MM.1S (cell line): Measurements from ENCODE around the gene ADCY2.
A peak's percentile ranks its signal among the peaks of the same experiment; 100 is the strongest.

Source experiments
- DNase-seq: peaks from one replicate; pipeline ENCODE4 v3.0.0-alpha.2; 2015
- H2AFZ ChIP-seq: fragments of 300-600 bp; sonication (generic); 2 replicates; pipeline ENCODE4 v1.6.0; 2016; ENCODE audit warnings: antibody characterized with exemption, low read length
- H3F3A ChIP-seq: fragments of 300-600 bp; sonication (generic); 2 replicates; pipeline ENCODE4 v1.6.1; 2016; ENCODE audit warnings: mild to moderate bottlenecking, antibody characterized with exemption, low read length, moderate library complexity, mixed read lengths; ENCODE audit not compliant: insufficient read depth
- H3K27ac ChIP-seq: fragments of 300-600 bp; sonication (generic); 2 replicates; pipeline ENCODE4 v1.5.1; 2016; ENCODE audit warnings: mild to moderate bottlenecking, low read length
- H3K27me3 ChIP-seq: fragments of 300-600 bp; sonication (generic); replicated peaks from 2 replicates; pipeline ENCODE4 v1.6.0; 2016; ENCODE audit warnings: low read length; ENCODE audit not compliant: insufficient read depth
- H3K36me3 ChIP-seq: fragments of 300-600 bp; sonication (generic); replicated peaks from 2 replicates; pipeline ENCODE4 v1.6.1; 2016; ENCODE audit warnings: mild to moderate bottlenecking, low read length, mixed read lengths; ENCODE audit not compliant: insufficient read depth
- H3K4me1 ChIP-seq: fragments of 300-600 bp; sonication (generic); 2 replicates; pipeline ENCODE4 v1.6.1; 2016; ENCODE audit warnings: low read length, mixed read lengths
- H3K4me2 ChIP-seq: fragments of 300-600 bp; sonication (generic); 2 replicates; pipeline ENCODE4 v1.6.0; 2016; ENCODE audit warnings: low read depth, low read length
- H3K4me3 ChIP-seq: fragments of 300-600 bp; sonication (generic); 2 replicates; pipeline ENCODE4 v1.5.1; 2016; ENCODE audit warnings: low read length, mixed read lengths
- H3K79me2 ChIP-seq: fragments of 300-600 bp; sonication (generic); 2 replicates; pipeline ENCODE4 v1.6.1; 2016; ENCODE audit warnings: mixed run types, low read length, mixed read lengths
- H3K9ac ChIP-seq: fragments of 300-600 bp; sonication (generic); 2 replicates; pipeline ENCODE4 v1.6.1; 2016; ENCODE audit warnings: low read length, mixed read lengths
- H3K9me2 ChIP-seq: fragments of 300-600 bp; sonication (generic); replicated peaks from 2 replicates; pipeline ENCODE4 v1.6.1; 2016; ENCODE audit warnings: mild to moderate bottlenecking, low read length, mixed read lengths; ENCODE audit not compliant: insufficient read depth
- H3K9me3 ChIP-seq: fragments of 300-600 bp; sonication (generic); replicated peaks from 2 replicates; pipeline ENCODE4 v1.6.1; 2016; ENCODE audit warnings: mild to moderate bottlenecking, low read length, mixed read lengths; ENCODE audit not compliant: insufficient read depth
- H4K20me1 ChIP-seq: fragments of 300-600 bp; sonication (generic); 2 replicates; pipeline ENCODE4 v1.6.1; 2016; ENCODE audit warnings: mild to moderate bottlenecking, low read length, moderate library complexity, mixed read lengths; ENCODE audit not compliant: insufficient read depth
- CTCF ChIP-seq: fragments of 300-600 bp; sonication (generic); IDR thresholded peaks from 2 replicates; pipeline ENCODE4 v1.5.1; 2016; ENCODE audit warnings: antibody characterized with exemption, low read length, mixed read lengths
- EZH2 ChIP-seq: fragments of 300-600 bp; sonication (generic); optimal IDR thresholded peaks from 2 replicates; pipeline ENCODE3; 2017; ENCODE audit warnings: low read depth, mild to moderate bottlenecking, antibody characterized with exemption, low read length, mixed read lengths
- EZH2phosphoT487 ChIP-seq: fragments of 300-600 bp; sonication (generic); IDR thresholded peaks from 2 replicates; pipeline ENCODE4 v1.6.1; 2018; ENCODE audit warnings: antibody characterized with exemption, low read length

ADCY2 gene

GRCh38 chr5:7815892-7816534 lies 420.1 kb downstream of the ADCY2 start:
- Histone ChIP-seq H2AFZ (peak overlapping the region; percentile 95), H3K9me2 (no peaks in the 10 kb centered on the region), H3F3A (no peaks in the 10 kb centered on the region), H3K36me3 (no peaks in the 10 kb centered on the region), H3K4me2 (peak overlapping the region; percentile 46; the same call in 1 of the 2 replicates), H3K27me3 (no peaks in the 10 kb centered on the region), H3K4me1 (peaks cover 4% of the 10 kb centered on the region; the same call in 1 of the 2 replicates), H3K79me2 (no peaks in the 10 kb centered on the region), H3K9ac (no peak overlapping the region), H3K27ac (no peak overlapping the region), H4K20me1 (no peaks in the 10 kb centered on the region), H3K9me3 (no peaks in the 10 kb centered on the region), H3K4me3 (no peak overlapping the region)
- peak; percentile 66 for DNase-seq
- TF ChIP-seq CTCF (peak; percentile 96), EZH2phosphoT487 (no peak)

GRCh38 chr5:7816535-7816901 lies 420.6 kb downstream of the ADCY2 start:
- no peaks in the 10 kb centered on the region for H3K27me3 ChIP-seq
- H3K9ac ChIP-seq = no peak overlapping the region
- H2AFZ ChIP-seq = peak overlapping the region; percentile 95

GRCh38 chr5:7822449-7822848 lies 426.5 kb downstream of the ADCY2 start:
- Histone ChIP-seq H3K9me2 (no peaks in the 10 kb centered on the region), H3K4me3 (no peak overlapping the region), H3K27me3 (no peaks in the 10 kb centered on the region), H3K27ac (no peak overlapping the region), H3K9ac (no peak overlapping the region), H3F3A (no peaks in the 10 kb centered on the region), H3K4me2 (no peak overlapping the region), H3K9me3 (no peaks in the 10 kb centered on the region), H2AFZ (no peak overlapping the region), H4K20me1 (no peaks in the 10 kb centered on the region), H3K4me1 (no peaks in the 10 kb centered on the region), H3K36me3 (no peaks in the 10 kb centered on the region), H3K79me2 (no peaks in the 10 kb centered on the region)
- TF ChIP-seq EZH2 (no peak), EZH2phosphoT487 (no peak), CTCF (no peak)
- DNase-seq = no peak

More at GRCh38 chr5:7816535-7816901, 420.6 kb downstream of the ADCY2 start:
- H4K20me1 ChIP-seq = no peaks in the 10 kb centered on the region
- H3K27ac ChIP-seq = no peak overlapping the region
- no peak for DNase-seq
- no peaks in the 10 kb centered on the region for H3K9me3 ChIP-seq
- H3K79me2 ChIP-seq = no peaks in the 10 kb centered on the region
- H3K4me1 ChIP-seq = peaks cover 4% of the 10 kb centered on the region; the same call in 1 of the 2 replicates
- no peaks in the 10 kb centered on the region for H3K36me3 ChIP-seq
- TF ChIP-seq EZH2 (no peak), CTCF (no peak), EZH2phosphoT487 (no peak)
- no peaks in the 10 kb centered on the region for H3F3A ChIP-seq
- no peak overlapping the region for H3K4me3 ChIP-seq
- peak overlapping the region; percentile 46; the same call in 1 of the 2 replicates for H3K4me2 ChIP-seq
- H3K9me2 ChIP-seq = no peaks in the 10 kb centered on the region
